ENCODE data around the gene OR6J1. TPM values are rescaled to one million over a fixed set of nuclear protein-coding genes. Genes with fewer than 3 reads are reported as not detected.

Gene OR6J1
- total and polyA plus RNA-seq, 2 of the 13 experiments (the other 11 are each of a cell fraction or from before 2014, with no cell fraction given) = not detected

DNA sequence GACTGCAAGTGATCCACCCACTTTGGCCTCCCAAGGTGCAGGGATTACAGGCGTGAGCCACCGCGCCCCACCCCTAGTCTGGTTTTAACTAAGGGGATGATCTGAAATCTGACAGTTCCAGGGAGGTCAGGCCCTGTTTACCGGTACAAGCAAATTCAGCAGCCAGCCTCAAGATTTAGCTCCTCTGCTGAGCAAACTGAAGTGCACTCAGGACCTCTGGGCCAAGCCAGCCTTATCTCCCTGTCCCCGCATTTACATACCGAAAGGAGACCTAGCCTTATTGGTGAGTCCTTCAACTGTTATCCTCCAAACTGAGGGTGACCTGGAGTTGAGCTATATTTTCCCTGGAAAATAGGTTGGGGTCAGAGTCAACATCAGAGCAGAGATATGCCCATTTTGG, 46.9 kb downstream of the OR6J1 start (continued):
- TF ChIP-seq U2AF2 (IDR thresholded peaks at IDR 0.05; ENCODE audit: low read depth, low read length) (no peak), ZNF556 (CRISPR knock-in tag; IDR thresholded peaks at IDR 0.05; ENCODE audit: borderline replicate concordance) (no peak), PHF21A (CRISPR knock-in tag; IDR thresholded peaks at IDR 0.05) (0 out of 2 replicates have a peak, but pooled peaks have one; percentile 13), ZKSCAN8 (CRISPR knock-in tag; IDR thresholded peaks at IDR 0.05; ENCODE audit: borderline replicate concordance) (0 out of 2 replicates have a peak, but pooled peaks have one; percentile 18), ZNF558 (CRISPR knock-in tag; IDR thresholded peaks at IDR 0.05; ENCODE audit: borderline replicate concordance) (peak; percentile 65; the same call in 1 of the 2 replicates), ZNF260 (CRISPR knock-in tag; IDR thresholded peaks at IDR 0.05; ENCODE audit: borderline replicate concordance, low read depth) (no peak), NFKBIZ (CRISPR knock-in tag; IDR thresholded peaks at IDR 0.05) (peak; percentile 35; the same call in 1 of the 2 replicates), ZFP36L2 (CRISPR knock-in tag; IDR thresholded peaks at IDR 0.05) (no peak)
- TF ChIP-seq, protein P1, sequence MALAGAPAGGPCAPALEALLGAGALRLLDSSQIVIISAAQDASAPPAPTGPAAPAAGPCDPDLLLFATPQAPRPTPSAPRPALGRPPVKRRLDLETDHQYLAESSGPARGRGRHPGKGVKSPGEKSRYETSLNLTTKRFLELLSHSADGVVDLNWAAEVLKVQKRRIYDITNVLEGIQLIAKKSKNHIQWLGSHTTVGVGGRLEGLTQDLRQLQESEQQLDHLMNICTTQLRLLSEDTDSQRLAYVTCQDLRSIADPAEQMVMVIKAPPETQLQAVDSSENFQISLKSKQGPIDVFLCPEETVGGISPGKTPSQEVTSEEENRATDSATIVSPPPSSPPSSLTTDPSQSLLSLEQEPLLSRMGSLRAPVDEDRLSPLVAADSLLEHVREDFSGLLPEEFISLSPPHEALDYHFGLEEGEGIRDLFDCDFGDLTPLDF (CRISPR knock-in tag; IDR thresholded peaks at IDR 0.05) = no peak

DNA sequence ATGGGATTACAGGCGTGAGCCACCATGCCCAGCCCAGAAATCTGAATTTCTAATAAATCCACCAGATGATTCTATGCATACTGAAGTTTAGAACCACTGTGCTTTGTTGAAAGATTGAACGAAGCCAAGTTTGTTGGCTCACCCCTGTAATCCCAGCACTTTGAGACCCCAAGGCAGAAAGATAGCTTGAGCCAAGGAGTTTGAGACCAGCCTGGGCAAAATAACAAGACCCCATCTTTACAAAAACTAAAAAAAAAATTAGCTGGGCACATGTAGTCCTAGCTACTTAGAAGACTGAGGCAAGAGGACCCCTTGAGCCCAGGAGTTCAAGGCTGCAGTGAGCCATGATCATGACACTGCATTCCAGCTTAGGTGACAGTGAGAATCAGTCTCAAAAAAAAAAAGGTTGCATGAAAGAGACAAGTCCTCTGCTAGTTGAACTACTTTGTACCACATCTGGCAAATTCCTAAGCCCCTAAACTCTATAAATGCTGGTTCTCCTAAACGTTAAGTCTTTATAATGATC, 47.7 kb downstream of the OR6J1 start:
- no peak for FAIRE-seq
- Histone ChIP-seq H3K9me3 (ENCODE audit: low read length) (no peaks in the 10 kb centered on the region), H3K4me3 (replicated peaks in 1 of 3; ENCODE audit: insufficient read depth in 1 of 3, low read depth in 2 of 3, low read length in 3 of 3) (no peak overlapping the region), H4K20me1 (ENCODE audit: insufficient read depth, low read length) (no peaks in the 10 kb centered on the region), H3K27me3 (ENCODE audit: control insufficient read depth in 1 of 2, insufficient read depth in 2 of 2, low read length in 2 of 2) (peaks cover 0 to 21% of the 10 kb centered on the region in 2 experiments; a peak in 2 of 5 replicates), H3K79me2 (ENCODE audit: insufficient read depth, low read length) (peaks cover 11% of the 10 kb centered on the region), H3K27ac (ENCODE audit: extremely low read length, insufficient read depth, low read length) (no peak overlapping the region), H3K4me1 (ENCODE audit: insufficient read depth, low read length) (peaks cover 34% of the 10 kb centered on the region), H3K36me3 (replicated peaks in 1 of 2; ENCODE audit: control insufficient read depth in 1 of 2, insufficient read depth in 2 of 2, low read length in 2 of 2) (peaks cover 0 to under 1% of the 10 kb centered on the region in 2 experiments; a peak in 2 of 5 replicates), H2AFZ (ENCODE audit: low read length) (no peak overlapping the region), H3K4me2 (ENCODE audit: low read depth, low read length) (peak overlapping the region; percentile 94; the same call in 1 of the 2 replicates), H3K9ac (ENCODE audit: insufficient read depth, low read depth, low read length) (no peak overlapping the region)
- ChIA-PET POLR2A (interaction anchor here (1.3 to 3.3 kb wide), 4 partner anchors 14 to 386 kb away, joined by 3 to 18 read pairs (median 10); partner anchors contain the start of genes AJUBA and OXA1L), CTCF (ENCODE audit: low intra/inter-chr PET ratio, low total read pairs) (no interaction called here)
- DNase-seq (ENCODE audit: low spot score) = no peak
- no TSS peak for BruUV-seq (replicated peaks)
- in situ Hi-C loops (cut with HindIII; ENCODE audit: extremely low pct_ligation_motif_present, low pct_unique_long_range_greater_than_20kb) (loop anchor here (25.0 kb wide), 1 partner anchor 1516 kb away; the partner anchor contains the start of genes DCAF11 and NRL), intact Hi-C loops (cut with micrococcal nuclease; ENCODE audit: unreplicated experiment) (loop anchor here (5.0 kb wide), 1 partner anchor 411 kb away; no protein-coding TSS in a partner anchor)
- ATAC-seq = no peak
- 64% methylated on average over 3 of the region's 3 CpGs for WGBS (ENCODE audit: low lambda C conversion rate)
- TF ChIP-seq ELF4 (CRISPR knock-in tag; IDR thresholded peaks at IDR 0.05; ENCODE audit: borderline replicate concordance) (no peak), HNRNPL (IDR thresholded peaks at IDR 0.05; ENCODE audit: low read depth, low read length) (no peak), NONO (IDR thresholded peaks at IDR 0.05) (no peak), NONO (CRISPR knock-in tag; conservative IDR thresholded peaks at IDR 0.05) (no peak), FOXO1 (CRISPR knock-in tag; IDR thresholded peaks at IDR 0.05) (no peak), ZNF333 (CRISPR knock-in tag; IDR thresholded peaks at IDR 0.05; ENCODE audit: borderline replicate concordance) (0 out of 2 replicates have a peak, but pooled peaks have one; percentile 48), HNF4A (CRISPR knock-in tag; IDR thresholded peaks at IDR 0.05) (0 out of 2 replicates have a peak, but pooled peaks have one; percentile 17), MXD4 (CRISPR knock-in tag; IDR thresholded peaks at IDR 0.05) (no peak), MED8 (CRISPR knock-in tag; IDR thresholded peaks at IDR 0.05; ENCODE audit: insufficient replicate concordance) (peak; percentile 26), EED (CRISPR knock-in tag; IDR thresholded peaks at IDR 0.05) (no peak), CREB1 (IDR thresholded peaks at IDR 0.05) (no peak), CREB1 (CRISPR knock-in tag; IDR thresholded peaks at IDR 0.05) (no peak), ZNF629 (CRISPR knock-in tag; conservative IDR thresholded peaks at IDR 0.05) (peak; percentile 56), HIVEP1 (CRISPR knock-in tag; IDR thresholded peaks at IDR 0.05) (0 out of 2 replicates have a peak, but pooled peaks have one; percentile 12)
- TF ChIP-seq, protein P2, sequence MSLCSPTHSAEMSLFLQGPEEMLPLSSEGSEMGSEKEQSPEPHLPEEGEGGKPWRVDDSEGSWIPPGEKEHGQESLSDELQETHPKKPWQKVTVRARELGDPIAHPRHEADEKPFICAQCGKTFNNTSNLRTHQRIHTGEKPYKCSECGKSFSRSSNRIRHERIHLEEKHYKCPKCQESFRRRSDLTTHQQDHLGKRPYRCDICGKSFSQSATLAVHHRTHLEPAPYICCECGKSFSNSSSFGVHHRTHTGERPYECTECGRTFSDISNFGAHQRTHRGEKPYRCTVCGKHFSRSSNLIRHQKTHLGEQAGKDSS (CRISPR knock-in tag; IDR thresholded peaks at IDR 0.05; ENCODE audit: borderline replicate concordance, low read depth) = no peak
